Measurements from ENCODE around the gene EIF3M.
A peak's percentile ranks its signal among the peaks of the same experiment; 100 is the strongest.

The EIF3M gene

DNA sequence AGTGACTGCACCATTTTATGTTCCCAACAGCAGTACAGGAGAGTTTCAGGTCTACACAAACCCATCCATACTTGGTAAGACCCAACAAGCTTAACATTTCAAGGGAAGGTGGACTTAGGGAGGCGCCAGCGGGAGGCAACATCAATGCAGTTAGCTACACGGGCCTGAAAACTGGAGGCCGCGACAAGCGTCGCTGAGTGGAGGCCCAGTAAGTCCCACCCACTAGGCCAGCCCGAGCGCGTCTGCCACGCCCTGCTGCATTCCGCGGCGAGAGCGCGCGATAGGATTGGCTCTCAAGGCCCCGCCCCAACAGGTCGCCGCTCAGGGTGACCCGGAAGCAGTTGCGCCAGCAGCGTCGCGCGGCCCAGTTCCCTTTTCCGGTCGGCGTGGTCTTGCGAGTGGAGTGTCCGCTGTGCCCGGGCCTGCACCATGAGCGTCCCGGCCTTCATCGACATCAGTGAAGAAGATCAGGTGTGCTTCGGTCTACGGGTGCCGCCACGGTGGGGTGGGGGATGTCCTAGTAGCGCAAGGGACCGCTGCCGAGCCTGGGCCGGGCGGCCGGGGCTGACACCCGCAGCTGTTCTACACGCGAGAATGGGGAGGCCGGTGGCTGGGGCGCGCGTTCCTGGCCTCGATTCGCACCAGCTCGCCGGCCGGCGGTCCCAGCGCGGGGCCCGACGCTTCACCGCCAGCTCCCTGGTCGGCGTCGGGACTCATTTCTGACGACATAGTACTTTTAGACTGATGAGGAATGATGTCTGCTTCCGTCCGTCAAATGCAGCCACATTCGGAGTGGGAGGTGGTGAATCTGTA, at the start of gene EIF3M:
TSS of gene EIF3M (plus strand) at position 373 of the 813 bp plus-strand sequence. CDS start at position 430, 57 bp downstream.
- Histone ChIP-seq H3K4me3 (peak within 1 kb of the TSS; percentile 89 to 98), H3K36me3 (peaks cover 0 to 2% (median 1%) of the 10 kb centered on the region in 3 donors), H3K4me1 (peaks cover 0 to 22% (median 12%) of the 10 kb centered on the region in 4 donors), H3K27ac (peak within 1 kb of the TSS; percentile 87 to 90), H3K9me3 (no peaks in the 10 kb centered on the region), H3K27me3 (no peaks in the 10 kb centered on the region)
- no peak for TF ChIP-seq CTCF (IDR thresholded peaks at IDR 0.05)
- peak; percentile 94 to 97 for DNase-seq
- intact Hi-C loops (cut with DNase I; ENCODE audit: low total_unique reads): no loop called here

DNA sequence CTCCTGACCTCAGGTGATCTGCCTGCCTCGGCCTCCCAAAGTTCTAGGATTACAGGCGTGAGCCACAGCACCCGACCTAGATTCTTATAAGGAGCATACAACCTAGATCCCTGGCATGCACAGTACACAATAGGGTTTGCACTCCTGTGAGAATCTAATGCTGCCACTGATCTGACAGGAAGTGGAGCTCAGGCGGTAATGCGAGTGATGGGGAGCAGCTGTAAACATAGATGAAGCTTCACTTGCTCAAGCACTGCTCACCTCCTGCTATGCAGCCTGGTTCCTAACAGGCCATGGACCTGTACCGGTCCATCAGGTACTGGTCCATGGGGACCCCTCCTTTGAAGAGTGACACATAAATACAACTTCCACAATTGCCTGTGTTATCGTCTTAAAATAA, 44.8 kb upstream of the EIF3M start:
- no peak overlapping the region for H3K4me3 ChIP-seq
- intact Hi-C loops (cut with DNase I; ENCODE audit: low total_unique reads): no loop called here
- no peak for TF ChIP-seq CTCF (IDR thresholded peaks at IDR 0.05)
- H3K9me3 ChIP-seq: peaks cover 0 to 5% (median 0%) of the 10 kb centered on the region in 3 donors
- no peak overlapping the region for H3K27ac ChIP-seq
- H3K4me1 ChIP-seq: no peaks in the 10 kb centered on the region
- H3K27me3 ChIP-seq: no peaks in the 10 kb centered on the region
- no peak for DNase-seq
- H3K36me3 ChIP-seq: no peaks in the 10 kb centered on the region

DNA sequence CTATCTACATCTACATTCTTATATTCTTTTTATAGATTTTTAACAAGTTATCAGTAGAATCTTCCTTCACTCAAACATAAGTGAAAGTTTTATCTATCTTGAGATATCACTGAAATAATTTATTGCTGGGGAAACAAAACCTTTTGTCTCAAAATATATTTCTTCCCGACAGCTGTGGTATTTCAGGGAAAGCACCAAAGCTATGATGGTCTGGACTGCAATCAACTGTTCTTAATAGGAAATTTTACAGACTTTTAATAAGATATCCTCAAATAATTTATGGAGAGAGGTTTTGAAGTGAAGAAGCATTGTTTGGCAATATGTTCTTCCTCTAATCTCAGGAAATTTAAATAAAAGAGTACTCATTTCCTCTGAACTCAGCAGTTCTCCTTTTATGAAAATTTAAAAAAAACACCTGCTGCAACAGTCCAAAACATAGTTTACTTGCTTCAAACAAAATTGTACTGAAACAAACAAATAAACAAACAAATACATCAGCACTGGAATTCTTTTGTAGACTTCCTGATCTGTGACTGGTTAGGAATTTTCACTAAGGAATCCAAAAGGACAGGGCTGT, 33.9 kb upstream of the EIF3M start:
- intact Hi-C loops (cut with DNase I; ENCODE audit: low total_unique reads): no loop called here
- no peaks in the 10 kb centered on the region for H3K36me3 ChIP-seq
- DNase-seq: no peak
- no peak for TF ChIP-seq CTCF (IDR thresholded peaks at IDR 0.05)
- H3K27ac ChIP-seq: no peak overlapping the region
- H3K27me3 ChIP-seq: peaks cover 0 to 4% of the 10 kb centered on the region in 2 donors
- no peaks in the 10 kb centered on the region for H3K4me1 ChIP-seq
- H3K9me3 ChIP-seq: no peaks in the 10 kb centered on the region
- no peak overlapping the region for H3K4me3 ChIP-seq

DNA sequence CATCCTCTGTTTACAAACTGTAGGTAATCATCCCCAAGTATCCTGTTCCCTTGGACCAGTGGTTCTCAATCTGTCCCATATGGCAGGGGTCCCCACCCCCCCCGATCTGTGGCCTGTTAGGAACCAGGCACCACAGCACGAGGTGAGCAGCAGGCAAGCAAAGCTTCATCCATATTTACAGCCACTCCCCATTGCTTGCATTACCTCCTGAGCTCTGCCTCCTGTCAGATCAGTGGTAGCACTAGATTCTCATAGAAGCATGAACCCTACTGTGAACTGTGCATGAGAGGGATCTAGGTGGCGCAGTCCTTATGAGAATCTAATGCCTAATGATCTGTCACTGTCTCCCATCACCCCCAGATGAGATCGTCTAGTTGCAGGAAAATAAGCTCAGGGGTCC, 33.4 kb upstream of the EIF3M start:
- Histone ChIP-seq H3K36me3 (no peaks in the 10 kb centered on the region), H3K27ac (no peak overlapping the region)

GRCh38 chr11:32555091-32555490, 28.5 kb upstream of the EIF3M start:
- H3K36me3 ChIP-seq: no peaks in the 10 kb centered on the region
- intact Hi-C loops (cut with DNase I; ENCODE audit: low total_unique reads): no loop called here
- TF ChIP-seq CTCF (IDR thresholded peaks at IDR 0.05): no peak
- H3K4me3 ChIP-seq: no peak overlapping the region
- H3K9me3 ChIP-seq: no peaks in the 10 kb centered on the region
- no peak for DNase-seq
- no peaks in the 10 kb centered on the region for H3K4me1 ChIP-seq
- no peak overlapping the region for H3K27ac ChIP-seq
- peaks cover 0 to 3% of the 10 kb centered on the region in 2 donors for H3K27me3 ChIP-seq

More for the DNA sequence above, 33.4 kb upstream of the EIF3M start:
- TF ChIP-seq CTCF (IDR thresholded peaks at IDR 0.05): no peak
- DNase-seq: no peak
- Histone ChIP-seq H3K27me3 (peaks cover 0 to 4% of the 10 kb centered on the region in 2 donors), H3K4me3 (no peak overlapping the region), H3K9me3 (no peaks in the 10 kb centered on the region), H3K4me1 (no peaks in the 10 kb centered on the region)
- intact Hi-C loops (cut with DNase I; ENCODE audit: low total_unique reads): no loop called here
